HepG2 (cell line): ENCODE data around the gene ADCY7. TPM values are rescaled to one million over a fixed set of nuclear protein-coding genes. Genes with fewer than 3 reads are reported as not detected.

Experiments used
- CAMTA2 ChIP-seq: sonication (generic); formaldehyde crosslinking; IDR thresholded peaks from 2 replicates; pipeline ENCODE4 v1.4.0; 2020; ENCODE audit warnings: mild to moderate bottlenecking, missing genetic modification reagents, borderline replicate concordance
- ERF ChIP-seq: IDR thresholded peaks from 2 replicates; pipeline ENCODE4 v1.6.1; 2018; ENCODE audit warnings: missing biosample characterization, missing genetic modification reagents
- FOXJ3 ChIP-seq: sonication (generic); formaldehyde crosslinking; IDR thresholded peaks from 2 replicates; pipeline ENCODE4 v1.4.0; 2020; ENCODE audit warnings: missing genetic modification reagents, mild to moderate bottlenecking, borderline replicate concordance
- JUN ChIP-seq: sonication (generic); formaldehyde crosslinking; IDR thresholded peaks from 2 replicates; pipeline ENCODE4 v1.4.0; 2020; ENCODE audit warnings: mild to moderate bottlenecking, missing genetic modification reagents
- KDM5B ChIP-seq: sonication (generic); formaldehyde crosslinking; IDR thresholded peaks from 2 replicates; pipeline ENCODE4 v1.4.0; 2020; ENCODE audit warnings: missing genetic modification reagents, mild to moderate bottlenecking, borderline replicate concordance
- MLX ChIP-seq: IDR thresholded peaks from 2 replicates; pipeline ENCODE4 v1.6.1; 2016
- NFYB ChIP-seq: sonication (generic); formaldehyde crosslinking; IDR thresholded peaks from 2 replicates; pipeline ENCODE4 v1.4.0; 2020; ENCODE audit warnings: missing genetic modification reagents
- POLR2AphosphoS5 ChIP-seq: IDR thresholded peaks from 2 replicates; pipeline ENCODE4 v1.6.1; 2012; ENCODE audit warnings: low read depth, low read length
- RBFOX2 ChIP-seq: fragments of 200-400 bp; formaldehyde crosslinking; IDR thresholded peaks from 2 replicates; pipeline ENCODE4 v1.6.1; 2017; ENCODE audit warnings: low read depth, mild to moderate bottlenecking, low read length
- SOX13 ChIP-seq, 3 experiments: fragments of 450-650 bp in 1 of 3; sonication (generic) in 1 of 3; formaldehyde crosslinking in 1 of 3; IDR thresholded peaks in 2 of 3; conservative IDR thresholded peaks in 1 of 3; 2 replicates each; pipeline versions ENCODE4 v1.5.0 to v1.6.1; 2016 to 2020; ENCODE audit warnings: antibody characterized with exemption in 1 of 3, mild to moderate bottlenecking in 1 of 3, missing compliant biosample characterization in 1 of 3, missing genetic modification reagents in 1 of 3, moderate library complexity in 1 of 3
- SOX6 ChIP-seq, 2 experiments: fragments of 450-650 bp in 1 of 2; sonication (generic) in 1 of 2; formaldehyde crosslinking in 1 of 2; IDR thresholded peaks; 2 replicates each; pipeline versions ENCODE4 v1.4.0 to v1.6.1; 2017 to 2020; ENCODE audit warnings: antibody characterized with exemption in 1 of 2, mild to moderate bottlenecking in 1 of 2, missing genetic modification reagents in 1 of 2
- TFDP2 ChIP-seq: sonication (generic); formaldehyde crosslinking; IDR thresholded peaks from 2 replicates; pipeline ENCODE4 v1.4.0; 2020; ENCODE audit warnings: missing genetic modification reagents
- THAP8 ChIP-seq: sonication (generic); formaldehyde crosslinking; IDR thresholded peaks from 2 replicates; pipeline ENCODE4 v1.5.1; 2020; ENCODE audit warnings: missing genetic modification reagents, mild to moderate bottlenecking, borderline replicate concordance
- ZNF225 ChIP-seq: sonication (generic); formaldehyde crosslinking; IDR thresholded peaks from 2 replicates; pipeline ENCODE4 v1.4.0; 2020; ENCODE audit warnings: mild to moderate bottlenecking, missing genetic modification reagents
- ZNF280B ChIP-seq: sonication (generic); formaldehyde crosslinking; IDR thresholded peaks from 2 replicates; pipeline ENCODE4 v1.5.0; 2020; ENCODE audit warnings: missing genetic modification reagents, mild to moderate bottlenecking, borderline replicate concordance
- ZNF430 ChIP-seq: sonication (generic); formaldehyde crosslinking; IDR thresholded peaks from 2 replicates; pipeline ENCODE4 v1.9.0; 2021; ENCODE audit warnings: mild to moderate bottlenecking, missing genetic modification reagents
- ZNF503 ChIP-seq: sonication (generic); formaldehyde crosslinking; IDR thresholded peaks from 2 replicates; pipeline ENCODE4 v1.4.0; 2020; ENCODE audit warnings: missing genetic modification reagents
- ZNF547 ChIP-seq: sonication (generic); formaldehyde crosslinking; IDR thresholded peaks from 2 replicates; pipeline ENCODE4 v1.5.1; 2020; ENCODE audit warnings: mild to moderate bottlenecking, missing genetic modification reagents
- ZNF550 ChIP-seq: sonication (generic); formaldehyde crosslinking; IDR thresholded peaks from 2 replicates; pipeline ENCODE4 v1.4.0; 2020; ENCODE audit warnings: mild to moderate bottlenecking, missing genetic modification reagents, borderline replicate concordance
- ZNF577 ChIP-seq: sonication (generic); formaldehyde crosslinking; IDR thresholded peaks from 2 replicates; pipeline ENCODE4 v1.4.0; 2020; ENCODE audit warnings: mild to moderate bottlenecking, low read depth, missing genetic modification reagents, borderline replicate concordance
- ZNF652 ChIP-seq: IDR thresholded peaks from 2 replicates; pipeline ENCODE4 v1.6.1; 2016; ENCODE audit warnings: low read depth, borderline replicate concordance
- ZNF788 ChIP-seq: sonication (generic); formaldehyde crosslinking; IDR thresholded peaks from 2 replicates; pipeline ENCODE4 v1.5.0; 2020; ENCODE audit warnings: mild to moderate bottlenecking, missing genetic modification reagents, borderline replicate concordance
- polyA plus RNA-seq, 8 experiments: library from polyadenylated mRNA; depleted of rRNA in 3 of 8; stranded (reverse) in 7 of 8; unstranded in 1 of 8; fragments of >200 nt; fragmentation: Illumina TruSeq in 4 of 8; extraction: Trizol in 4 of 8; gene quantifications; 2 replicates each; pipeline versions ENCODE4 v1.2.1 to v1.2.3, GENCODE V29; 2011 to 2016; ENCODE audit warnings: low read depth in 4 of 8, missing spikeins in 1 of 8, mixed read lengths in 1 of 8; ENCODE audit not compliant: insufficient read depth in 1 of 8
- total RNA-seq, 5 experiments: library from RNA; depleted of rRNA; stranded (reverse); fragments of >200 nt; fragmentation: Illumina TruSeq; extraction: Trizol; gene quantifications; 2 replicates each; pipeline ENCODE4 v1.2.3, GENCODE V29; 2016; ENCODE audit warnings: low read depth in 1 of 5

ADCY7 gene
- total and polyA plus RNA-seq, 2 of the 13 experiments (the other 11 are each of a cell fraction or from before 2014, with no cell fraction given) = 2.2 to 4.3 TPM

GRCh38 chr16:50303605-50304466 lies 37.5 kb downstream of the ADCY7 start (continued):
- 0 out of 2 replicates have a peak, but pooled peaks have one; percentile 18 for TF ChIP-seq FOXJ3
- peak; percentile 40; the same call in 1 of the 2 replicates for TF ChIP-seq ZNF430 (CRISPR knock-in tag)
- TF ChIP-seq ZNF550 (CRISPR knock-in tag) = no peak
- no peak for TF ChIP-seq NFYB (CRISPR knock-in tag)
- no peak for TF ChIP-seq SOX13 (IDR thresholded peaks at IDR 0.05)
- TF ChIP-seq SOX13 (CRISPR knock-in tag; conservative IDR thresholded peaks at IDR 0.05 in 1 of 2, IDR thresholded peaks at IDR 0.05 in 1 of 2) = peak in 1 of 2 experiments; percentile 29; a peak in 1 of 4 replicates
- no peak for TF ChIP-seq ZNF503 (CRISPR knock-in tag)
- TF ChIP-seq ZNF225 = no peak
- peak; percentile 73; the same call in 1 of the 2 replicates for TF ChIP-seq ZNF280B (CRISPR knock-in tag)
- no peak for TF ChIP-seq JUN (CRISPR knock-in tag)
- TF ChIP-seq POLR2AphosphoS5 = no peak
- TF ChIP-seq CAMTA2 = no peak
- TF ChIP-seq TFDP2 (CRISPR knock-in tag) = 0 out of 2 replicates have a peak, but pooled peaks have one; percentile 19
- TF ChIP-seq ZNF547 (CRISPR knock-in tag) = peak; percentile 53; the same call in 1 of the 2 replicates
- no peak for TF ChIP-seq KDM5B (CRISPR knock-in tag)
- no peak for TF ChIP-seq ZNF652 (CRISPR knock-in tag)
- TF ChIP-seq THAP8 (CRISPR knock-in tag) = no peak
- TF ChIP-seq MLX = peak; percentile 25; the same call in 1 of the 2 replicates
- 0 out of 2 replicates have a peak, but pooled peaks have one; percentile 12 for TF ChIP-seq ERF (CRISPR knock-in tag)
- TF ChIP-seq ZNF577 = no peak
- TF ChIP-seq ZNF788 = peak; percentile 26; the same call in 1 of the 2 replicates
- TF ChIP-seq RBFOX2 = no peak
- no peak for TF ChIP-seq SOX6 (IDR thresholded peaks at IDR 0.05)
- peak; percentile 40; the same call in 1 of the 2 replicates for TF ChIP-seq SOX6 (CRISPR knock-in tag; IDR thresholded peaks at IDR 0.05)
